Frontal cortex (tissue), 4 donors: Measurements from ENCODE around the gene BABAM2. TPM values are rescaled to one million over a fixed set of nuclear protein-coding genes. Genes with fewer than 3 reads are reported as not detected.
"Not testable (repeated sequence)": the region's sequence is repeated elsewhere in the genome, so short reads cannot be mapped to it uniquely, and the experiment has no call there.

ENCODE experiments used
- DNase-seq, 2 donors: peaks; one replicate each; pipeline ENCODE4 v3.0.0; 2012; ENCODE audit warnings: low spot score in 2 of 2
- FAIRE-seq: peaks from 2 replicates; lab custom pipeline; 2012; peaks lifted over from hg19 to GRCh38; lab: Jason Lieb, UNC
- total RNA-seq: library from RNA; depleted of rRNA; stranded (reverse); fragments of >200 nt; gene quantifications from one replicate; pipeline ENCODE4 v1.2.3, GENCODE V29; 2014
- donor health status: control.
- donor health status: control.
- donor health status: control.

BABAM2 gene
- total RNA-seq, 1 donor from 2014 or later: 14.7 TPM

- no peak for FAIRE-seq
- no peak for DNase-seq
Observed at GRCh38 chr2:27967076-27967475, 76.5 kb downstream of the BABAM2 start.

- not testable (repeated sequence) for FAIRE-seq
Observed at GRCh38 chr2:27968045-27968444, 77.5 kb downstream of the BABAM2 start.

GRCh38 chr2:27968957-27969356, 78.4 kb downstream of the BABAM2 start:
- FAIRE-seq, DNase-seq: not testable (repeated sequence)

More at GRCh38 chr2:27968045-27968444, 77.5 kb downstream of the BABAM2 start:
- not testable (repeated sequence) for DNase-seq

- no peak for DNase-seq
- FAIRE-seq: no peak
Observed at GRCh38 chr2:27972311-27972710, 81.8 kb downstream of the BABAM2 start.

- FAIRE-seq (no peak), DNase-seq (no peak)
Observed at GRCh38 chr2:27973592-27973991, 83.1 kb downstream of the BABAM2 start.

GRCh38 chr2:27976308-27976707, 85.8 kb downstream of the BABAM2 start:
- DNase-seq (no peak), FAIRE-seq (no peak)

DNA sequence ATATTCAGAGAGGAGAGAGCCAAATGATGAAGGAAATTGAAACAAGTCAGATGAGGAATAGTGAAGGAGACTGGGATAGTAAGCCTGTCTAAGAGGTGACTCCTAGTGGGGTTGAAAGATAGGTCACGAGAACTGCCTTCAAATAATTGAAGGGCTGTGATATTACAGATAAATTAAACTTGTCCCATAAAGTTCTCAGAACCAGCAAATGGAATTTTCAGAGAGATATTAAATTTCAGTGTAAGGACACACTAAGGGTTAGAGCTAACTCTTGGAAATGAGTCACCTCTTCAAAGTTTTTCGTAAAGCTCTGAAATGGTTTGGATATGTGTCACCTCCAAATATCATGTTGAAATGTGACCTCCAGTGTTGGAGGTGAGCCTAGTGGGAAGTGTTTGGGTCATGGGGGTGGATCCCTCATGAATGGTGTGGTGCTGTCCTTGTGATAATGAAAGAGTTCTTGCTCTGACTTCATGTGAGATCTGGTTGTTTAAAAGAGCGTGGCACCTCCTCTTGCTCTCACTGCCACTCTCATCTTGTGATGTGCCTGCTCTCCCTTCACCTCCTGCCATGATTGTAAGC, 87.3 kb downstream of the BABAM2 start:
- DNase-seq (no peak), FAIRE-seq (no peak)

- not testable (repeated sequence) for FAIRE-seq, DNase-seq
Observed at GRCh38 chr2:27978761-27979160, 88.2 kb downstream of the BABAM2 start.

DNA sequence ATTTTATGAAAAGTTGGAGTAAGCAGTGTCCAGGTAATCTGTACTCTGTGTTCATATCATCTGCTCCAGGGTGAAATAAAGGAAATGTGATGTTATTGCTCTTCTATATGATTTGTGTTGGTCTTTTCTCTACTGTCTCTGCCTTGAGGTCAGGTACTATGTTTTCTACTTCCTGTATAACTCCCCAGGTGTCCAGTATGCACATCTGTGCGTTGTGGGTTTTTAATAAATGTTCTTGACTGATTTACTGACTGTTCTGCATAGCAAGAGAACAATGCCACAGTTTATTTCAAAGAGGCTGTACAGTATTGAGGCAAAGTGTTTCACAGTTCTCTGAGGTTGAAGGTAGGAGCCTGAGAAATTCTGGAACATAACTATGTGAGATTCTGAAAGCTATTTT, 89.7 kb downstream of the BABAM2 start:
- DNase-seq: no peak
- FAIRE-seq: no peak

DNA sequence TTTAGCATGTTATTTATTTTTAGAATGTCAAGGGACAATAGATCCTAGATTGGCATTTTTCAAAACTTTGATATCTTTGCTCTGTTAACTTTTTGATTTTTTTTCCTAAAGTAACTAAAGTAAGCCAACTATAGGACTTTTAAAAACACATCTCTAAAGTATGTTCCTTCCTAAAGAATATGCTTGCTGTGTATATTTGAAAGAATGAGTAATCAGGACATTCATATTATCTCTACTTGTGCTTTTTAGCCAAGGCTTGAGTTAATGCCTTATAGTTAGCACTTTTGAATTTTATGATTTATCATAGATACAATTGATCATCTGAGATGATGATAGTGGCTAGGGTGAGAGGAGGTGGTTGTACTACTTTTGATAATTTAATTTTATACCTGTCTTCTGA, 93.6 kb downstream of the BABAM2 start:
- FAIRE-seq: no peak
- no peak for DNase-seq

GRCh38 chr2:27988306-27988705, 97.8 kb downstream of the BABAM2 start:
- DNase-seq (no peak), FAIRE-seq (no peak)

DNA sequence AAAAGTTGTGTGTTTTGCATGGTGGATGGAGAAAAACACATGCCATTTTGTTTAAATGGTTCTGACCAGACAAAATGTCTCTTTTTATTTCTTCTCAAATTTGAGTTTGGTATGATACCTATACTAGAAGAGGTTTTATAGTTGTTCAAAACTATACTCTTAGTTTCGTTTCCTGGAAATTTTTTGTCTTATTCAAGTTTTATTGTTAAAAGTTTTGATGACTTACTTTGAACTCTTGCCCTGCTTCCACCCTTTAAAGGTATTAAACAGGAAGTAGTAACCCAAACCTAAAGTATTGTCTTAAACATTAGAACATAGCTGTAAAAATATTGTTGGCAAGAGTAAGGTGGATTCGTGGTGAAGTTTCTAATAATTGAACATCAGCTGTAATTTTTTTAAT, 98.2 kb downstream of the BABAM2 start:
- DNase-seq (no peak), FAIRE-seq (no peak)

- DNase-seq: no peak
- FAIRE-seq: no peak
Observed at GRCh38 chr2:27989149-27989548, 98.6 kb downstream of the BABAM2 start.

DNA sequence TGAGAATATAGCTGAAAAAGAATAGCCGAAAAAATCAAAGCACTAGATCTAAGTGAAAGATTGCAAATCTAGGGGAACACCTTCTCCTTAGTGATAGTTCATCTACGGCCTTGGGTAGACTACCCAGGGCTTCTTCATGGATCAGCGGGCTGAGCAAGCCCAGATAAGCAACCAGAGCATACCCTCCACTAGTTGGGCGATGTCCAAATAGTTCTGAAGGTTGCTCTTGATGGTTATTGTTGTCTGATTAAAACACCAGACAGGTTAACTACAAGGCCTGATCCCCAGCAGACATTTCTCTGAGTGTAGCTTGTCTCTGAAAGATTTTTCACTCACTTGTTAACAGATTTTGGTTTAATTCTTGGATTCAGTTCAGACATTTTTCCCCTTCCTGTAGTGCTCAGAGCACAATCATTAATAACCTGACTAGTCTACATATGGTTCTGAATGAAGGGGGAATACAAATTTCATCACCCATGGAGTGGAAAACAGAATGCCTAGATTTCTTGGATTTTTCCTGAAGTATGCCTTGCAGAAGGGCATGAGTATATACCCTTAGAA, 99.6 kb downstream of the BABAM2 start:
- DNase-seq (no peak), FAIRE-seq (no peak)

- FAIRE-seq (no peak), DNase-seq (no peak)
Observed at GRCh38 chr2:27991146-27991545, 100.6 kb downstream of the BABAM2 start.

GRCh38 chr2:27992787-27993401, 102.4 kb downstream of the BABAM2 start:
- DNase-seq: no peak
- FAIRE-seq: no peak

DNA sequence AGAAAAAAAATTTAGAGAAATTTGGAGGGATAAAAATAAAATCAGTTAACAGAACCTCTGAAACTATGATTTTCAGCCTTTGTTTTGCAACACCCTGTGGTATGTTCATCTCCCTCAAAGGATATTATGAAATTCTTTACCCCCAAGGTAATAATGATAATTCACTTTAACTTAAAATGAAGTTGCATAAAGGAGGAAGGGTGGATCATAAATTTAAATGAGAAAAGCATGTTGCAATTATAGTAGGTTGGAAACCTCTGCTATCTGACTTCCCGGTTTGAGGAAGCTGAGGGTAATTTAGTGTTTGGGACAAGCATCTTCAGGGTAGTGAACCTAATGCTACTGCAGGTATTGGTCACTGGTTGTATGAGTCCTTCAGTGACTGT, 102.9 kb downstream of the BABAM2 start:
- no peak for DNase-seq
- FAIRE-seq: no peak

DNA sequence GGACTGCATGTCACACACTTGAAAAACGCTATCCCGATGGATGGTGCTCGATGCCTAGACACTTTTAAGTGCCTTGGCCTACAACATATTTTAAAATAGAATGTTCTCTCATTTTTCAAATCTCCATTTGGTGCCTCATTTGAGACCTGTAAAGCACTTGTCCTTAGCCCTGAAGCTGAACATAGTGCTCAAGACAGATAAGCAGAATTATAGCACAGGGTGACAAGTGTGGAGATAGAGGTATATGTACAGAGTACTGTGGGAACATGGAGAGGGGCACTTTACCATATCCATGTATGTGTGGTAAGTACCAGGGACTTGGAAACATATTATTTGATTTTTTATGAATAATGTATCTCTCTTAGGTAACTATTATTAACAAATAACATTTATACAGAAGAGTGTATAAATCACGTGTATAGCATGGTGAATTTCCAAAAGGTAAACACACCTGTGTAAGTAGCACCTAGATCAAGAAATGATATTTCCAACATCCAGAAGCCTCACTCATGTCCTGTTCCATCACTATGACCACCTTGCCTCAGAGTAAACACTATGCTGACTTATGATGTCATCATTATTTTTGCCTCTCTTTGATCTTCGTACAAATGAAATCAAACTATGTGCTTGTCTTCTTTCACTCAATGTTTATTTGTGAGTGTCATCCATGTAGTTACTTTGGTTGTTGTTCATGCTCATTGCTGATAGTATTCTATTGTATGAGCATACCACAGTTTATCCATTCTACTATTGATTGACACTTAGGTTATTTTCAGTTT, 103.6 kb downstream of the BABAM2 start:
- DNase-seq (no peak), FAIRE-seq (no peak)

DNA sequence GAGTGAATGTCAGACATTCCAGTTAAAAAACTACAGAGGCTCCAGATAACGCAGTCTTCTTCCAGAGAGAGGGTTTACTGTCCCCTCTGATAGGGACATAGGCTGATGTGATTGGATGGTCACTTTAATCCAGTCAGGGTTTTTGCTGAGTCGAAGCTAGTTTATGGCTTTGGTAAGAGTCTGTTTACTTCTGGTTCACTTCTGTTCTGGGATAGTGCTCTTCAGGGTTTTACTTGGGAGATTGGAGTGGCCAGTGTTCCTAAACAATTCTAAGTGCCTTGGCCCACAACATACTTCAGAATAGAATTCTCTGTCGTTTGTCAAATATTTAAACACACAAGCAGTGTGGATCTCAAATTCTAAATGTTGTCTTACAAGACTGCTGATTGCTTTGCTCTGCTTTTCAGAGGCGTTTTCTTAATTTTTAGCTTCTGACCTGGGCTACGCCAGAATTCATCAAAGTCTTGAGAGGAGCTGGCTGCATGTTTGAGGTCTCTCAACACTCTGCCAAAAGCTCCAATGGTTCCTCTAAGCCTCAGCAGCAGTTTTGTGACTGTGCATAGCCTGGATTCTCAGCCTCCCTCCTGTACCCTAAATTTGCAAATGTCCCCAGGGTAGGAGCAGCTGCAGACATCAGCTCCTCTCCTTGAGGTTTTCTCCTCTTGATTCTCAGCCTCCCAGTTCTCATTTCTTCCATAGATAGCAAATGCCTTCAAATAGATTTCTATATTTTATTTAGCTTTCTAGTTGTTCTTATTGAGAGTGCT, 105.8 kb downstream of the BABAM2 start:
- DNase-seq (no peak), FAIRE-seq (no peak)

DNA sequence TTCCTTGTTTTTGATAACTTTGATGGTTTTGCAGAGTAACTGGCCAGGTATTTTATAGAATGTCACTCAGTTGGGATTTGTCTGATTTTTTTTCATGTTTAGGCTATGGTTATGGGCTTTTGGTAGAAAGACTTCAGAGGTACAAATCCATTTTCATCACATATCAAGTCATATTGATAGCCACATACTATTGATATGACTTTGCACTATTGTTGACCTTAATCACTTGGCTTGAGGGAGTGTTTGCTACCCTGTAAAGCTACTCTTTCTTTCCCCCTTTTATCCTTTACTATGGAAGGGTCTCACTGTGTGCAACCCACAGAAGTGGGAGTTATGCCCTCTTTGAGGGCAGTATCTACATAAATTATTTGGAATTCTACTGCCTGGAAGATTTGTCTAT, 109.8 kb downstream of the BABAM2 start:
- FAIRE-seq: no peak
- DNase-seq: no peak
